GM10248 (cell line): Measurements from ENCODE around the gene SHBG.

Source experiments
- CTCF ChIA-PET: fragments of 300-600 bp; sonication (Branson Sonifier 250); formaldehyde crosslinking; extraction: SDS; loops from one replicate; lab custom pipeline; 2021; ENCODE audit warnings: antibody characterized with exemption; lab: Yijun Ruan, JAX
- POLR2A ChIA-PET: fragments of 350-650 bp; sonication (Branson Sonifier 250); formaldehyde crosslinking; extraction: SDS; loops from one replicate; lab custom pipeline; 2020; ENCODE audit warnings: antibody characterized with exemption; lab: Yijun Ruan, JAX
- DNase-seq: peaks from one replicate; pipeline ENCODE4 v3.0.0; 2012; ENCODE audit errors: extremely low spot score
- TF ChIP-seq, protein P1 (sequence below): IDR thresholded peaks from 2 replicates; pipeline ENCODE4 v1.5.1; 2012; ENCODE audit warnings: mild to moderate bottlenecking, low read depth; ENCODE audit errors: extremely low read depth, missing control alignments, control extremely low read depth

Gene SHBG

DNA sequence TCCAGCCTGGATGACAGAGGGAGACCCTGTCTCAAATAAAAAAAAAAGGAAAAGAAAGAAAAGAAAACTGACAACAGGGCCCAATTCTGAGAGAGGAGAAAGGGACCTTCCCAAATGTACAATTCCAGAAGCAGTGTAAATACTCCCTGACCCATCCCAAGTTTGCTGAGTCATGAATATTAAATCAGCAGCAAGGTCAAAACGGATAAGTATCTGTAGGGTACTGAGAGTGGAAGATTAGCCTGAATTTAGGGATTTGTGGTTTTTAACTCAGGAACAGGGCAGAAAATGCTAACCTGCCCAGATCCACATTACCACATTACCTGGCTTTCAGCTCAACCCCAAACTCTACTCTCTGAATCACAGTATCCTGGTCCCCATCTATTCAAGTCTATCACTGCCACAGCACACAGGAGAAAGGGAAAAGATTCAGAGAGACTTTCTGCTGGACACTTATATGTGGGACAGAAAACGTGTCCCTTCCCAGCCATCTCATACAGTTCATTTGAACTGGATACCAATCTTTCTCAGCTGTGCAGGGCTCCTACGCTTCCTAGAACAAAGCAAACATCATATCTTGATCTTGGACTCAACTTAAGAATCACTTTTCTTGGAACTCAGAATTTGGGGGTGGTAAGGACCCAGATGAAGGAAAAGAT lies 18.2 kb upstream of the SHBG start:
- CTCF ChIA-PET = interaction anchor here (1.1 to 9.0 kb wide), 5 partner anchors 10 to 208 kb away, joined by 3 to 68 read pairs (median 3); partner anchors contain the start of genes CD68, SAT2, SHBG and TMEM256
- POLR2A ChIA-PET = no interaction called here
- DNase-seq = no peak
- TF ChIP-seq, protein P1, sequence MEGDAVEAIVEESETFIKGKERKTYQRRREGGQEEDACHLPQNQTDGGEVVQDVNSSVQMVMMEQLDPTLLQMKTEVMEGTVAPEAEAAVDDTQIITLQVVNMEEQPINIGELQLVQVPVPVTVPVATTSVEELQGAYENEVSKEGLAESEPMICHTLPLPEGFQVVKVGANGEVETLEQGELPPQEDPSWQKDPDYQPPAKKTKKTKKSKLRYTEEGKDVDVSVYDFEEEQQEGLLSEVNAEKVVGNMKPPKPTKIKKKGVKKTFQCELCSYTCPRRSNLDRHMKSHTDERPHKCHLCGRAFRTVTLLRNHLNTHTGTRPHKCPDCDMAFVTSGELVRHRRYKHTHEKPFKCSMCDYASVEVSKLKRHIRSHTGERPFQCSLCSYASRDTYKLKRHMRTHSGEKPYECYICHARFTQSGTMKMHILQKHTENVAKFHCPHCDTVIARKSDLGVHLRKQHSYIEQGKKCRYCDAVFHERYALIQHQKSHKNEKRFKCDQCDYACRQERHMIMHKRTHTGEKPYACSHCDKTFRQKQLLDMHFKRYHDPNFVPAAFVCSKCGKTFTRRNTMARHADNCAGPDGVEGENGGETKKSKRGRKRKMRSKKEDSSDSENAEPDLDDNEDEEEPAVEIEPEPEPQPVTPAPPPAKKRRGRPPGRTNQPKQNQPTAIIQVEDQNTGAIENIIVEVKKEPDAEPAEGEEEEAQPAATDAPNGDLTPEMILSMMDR = no peak

DNA sequence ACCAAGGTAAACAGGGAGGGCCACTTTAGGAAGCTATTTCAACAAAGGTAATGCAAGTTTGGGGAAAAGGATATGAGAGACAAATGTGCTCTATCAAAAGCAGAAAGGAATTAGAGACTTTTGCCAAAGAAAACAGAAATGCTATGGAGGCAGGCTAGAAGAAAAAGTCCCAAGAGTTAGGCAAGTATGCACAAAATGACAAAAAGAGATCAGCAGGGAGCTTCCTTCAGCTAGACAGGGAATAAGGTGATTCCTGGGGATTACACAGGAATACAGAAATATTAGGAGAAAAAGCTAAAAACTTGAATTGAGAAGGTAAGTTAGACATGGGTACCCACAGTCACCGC lies 17.7 kb upstream of the SHBG start:
- ChIA-PET CTCF (interaction anchor here (1.1 to 9.0 kb wide), 5 partner anchors 10 to 208 kb away, joined by 3 to 68 read pairs (median 3); partner anchors contain the start of genes CD68, SAT2, SHBG and TMEM256), POLR2A (no interaction called here)
- TF ChIP-seq, protein P1 = no peak
- no peak for DNase-seq

DNA sequence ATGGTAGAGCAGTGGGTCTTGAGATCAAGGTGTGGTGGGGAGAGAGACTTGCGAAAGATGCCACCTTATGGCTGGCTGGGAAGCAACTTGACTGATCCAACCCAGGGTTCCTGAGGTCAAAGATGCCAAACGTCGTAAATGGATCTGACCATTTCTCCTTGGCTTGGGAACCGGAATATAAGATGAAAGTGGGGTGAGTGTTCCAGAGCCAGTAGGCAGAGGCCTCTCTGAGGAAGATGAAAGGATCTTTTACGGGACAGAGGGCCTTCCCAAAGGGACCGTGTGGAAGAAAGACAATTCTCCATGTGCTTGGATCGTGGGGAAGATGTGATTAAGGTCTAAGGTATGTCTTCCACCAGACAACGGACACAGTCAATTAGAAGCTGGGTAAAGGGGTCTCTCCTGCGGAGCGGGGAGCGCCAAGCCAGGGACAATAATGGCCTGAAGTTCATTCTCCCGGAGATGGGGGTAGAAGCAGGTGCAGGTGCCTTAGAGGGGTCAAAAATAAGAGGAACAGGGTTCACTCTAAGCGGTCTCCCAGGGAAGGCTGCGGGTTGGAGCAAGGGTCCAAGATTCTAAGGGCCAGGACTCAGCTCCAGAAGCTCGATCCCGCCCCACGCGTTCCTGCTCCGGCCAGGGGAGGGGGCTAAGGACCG lies 16.0 kb upstream of the SHBG start:
- DNase-seq = no peak
- ChIA-PET CTCF (interaction anchor here (1.0 to 9.0 kb wide), 8 partner anchors 10 to 73 kb away, joined by 3 to 68 read pairs (median 5); partner anchors contain the start of genes SAT2, SHBG and TP53), POLR2A (interaction anchor here (1.2 kb wide), 2 partner anchors 31 to 129 kb away, joined by 4 to 5 read pairs; partner anchors contain the start of genes MPDU1 and POLR2A)

DNA sequence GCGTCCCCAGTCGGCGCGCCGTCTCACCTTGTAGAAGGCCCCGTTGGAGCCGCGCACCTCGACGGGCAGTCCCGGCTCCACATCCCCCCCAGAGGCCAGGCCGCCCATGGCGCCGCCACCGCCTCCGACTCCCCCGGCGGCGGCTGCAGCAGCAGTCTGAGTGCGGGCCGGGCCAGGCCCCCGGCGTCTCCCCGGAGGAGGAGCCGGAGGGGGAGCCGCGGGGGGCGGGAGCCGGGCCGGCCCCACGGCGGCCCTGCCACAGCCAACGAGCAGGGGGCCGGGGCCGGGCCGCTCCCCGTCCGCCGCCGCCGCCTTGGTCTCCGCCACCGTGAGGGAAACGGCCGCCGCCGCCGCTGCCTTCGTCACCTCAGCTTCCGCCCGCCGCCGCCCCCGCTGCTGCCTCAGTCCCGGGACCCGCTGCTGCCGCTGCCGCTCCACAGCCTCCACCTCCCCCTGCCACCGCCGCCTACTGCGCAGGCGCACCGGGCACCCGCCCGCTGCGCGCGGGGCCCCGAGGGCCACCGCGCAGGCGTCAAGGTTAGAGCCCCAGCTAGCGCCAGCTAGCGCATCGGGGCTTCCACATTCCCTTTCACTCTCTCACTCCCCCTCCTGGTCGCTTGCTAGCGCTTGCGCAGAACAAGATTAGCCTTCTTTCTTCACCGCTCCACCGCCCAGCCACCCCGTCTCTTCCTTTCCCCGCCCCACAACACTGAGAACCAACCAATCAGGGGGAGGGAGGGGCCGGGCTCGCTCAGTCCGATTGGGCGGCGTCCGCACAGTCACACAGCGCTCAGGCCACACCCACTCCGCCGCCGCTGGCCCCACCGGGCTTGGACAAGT lies 15.3 kb upstream of the SHBG start, which contains the start of gene FXR2:
Gene FXR2, minus strand, starts transcription at position 473 of the 840 bp plus-strand sequence. Its CDS starts 365 bp downstream, at position 108.
- CTCF ChIA-PET = interaction anchor here (1.0 to 9.0 kb wide), 10 partner anchors 9 to 323 kb away, joined by 3 to 68 read pairs (median 4); partner anchors contain the start of genes SAT2, SHBG and TP53
- peak; percentile 99 for DNase-seq
- TF ChIP-seq, protein P1 = peak; percentile 57
- POLR2A ChIA-PET = interaction anchor here (0.6 to 1.2 kb wide), 6 partner anchors 10 to 130 kb away, joined by 3 to 6 read pairs (median 4); partner anchors contain the start of genes MPDU1, POLR2A, SAT2 and TP53

More for the DNA sequence above, 16.0 kb upstream of the SHBG start:
- TF ChIP-seq, protein P1 = no peak

DNA sequence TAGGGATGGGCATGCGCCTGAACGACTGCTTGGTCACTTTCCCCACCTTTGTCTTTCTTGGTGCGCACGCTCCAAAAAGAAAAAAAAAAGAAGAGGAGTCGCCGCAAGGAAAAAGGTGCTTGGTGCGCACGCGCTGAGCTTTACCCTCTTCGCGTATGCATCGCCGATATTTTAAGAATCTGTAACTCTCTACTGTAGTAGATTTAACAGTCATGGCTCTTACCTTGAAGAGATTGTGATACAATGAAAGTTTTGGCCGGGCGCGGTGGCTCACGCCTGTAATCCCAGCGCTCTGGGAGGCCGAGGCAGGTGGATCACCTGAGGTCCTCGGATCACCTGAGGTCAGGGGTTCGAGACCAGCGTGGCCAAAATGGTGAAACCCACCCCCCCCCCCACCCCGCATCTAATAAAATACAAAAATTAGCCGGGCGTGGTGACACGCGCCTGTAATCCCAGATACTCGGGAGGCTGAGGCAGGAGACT lies 14.6 kb upstream of the SHBG start:
- POLR2A ChIA-PET = interaction anchor here (0.6 to 1.2 kb wide), 6 partner anchors 11 to 130 kb away, joined by 3 to 6 read pairs (median 4); partner anchors contain the start of genes MPDU1, POLR2A, SAT2 and TP53
- CTCF ChIA-PET = interaction anchor here (1.0 to 9.0 kb wide), 8 partner anchors 9 to 324 kb away, joined by 3 to 68 read pairs (median 5); partner anchors contain the start of genes SAT2, SHBG, TP53 and WRAP53
- DNase-seq = no peak
- TF ChIP-seq, protein P1 = no peak
